CD8-positive, alpha-beta memory T cell (primary cell): ENCODE measurements around the gene TSACC. TPM values are rescaled to one million over a fixed set of nuclear protein-coding genes. Genes with fewer than 3 reads are reported as not detected.
A peak's percentile ranks its signal among the peaks of the same experiment; 100 is the strongest.

Experiments
- CTCF ChIA-PET: fragments of 350-600 bp; sonication (Branson Sonifier 250); formaldehyde crosslinking; loops from one replicate; lab custom pipeline; 2021; ENCODE audit warnings: antibody characterized with exemption; lab: Charles Lee
- POLR2A ChIA-PET: fragments of 350-600 bp; sonication (Branson Sonifier 250); formaldehyde crosslinking; loops from one replicate; lab custom pipeline; 2021; ENCODE audit warnings: antibody characterized with exemption; lab: Charles Lee
- DNase-seq, 5 donors: peaks; one replicate each; pipeline versions ENCODE4 v3.0.0 to v3.0.0-alpha.2; 2020 to 2022; ENCODE audit warnings: mixed read lengths in 1 of 5
- H3K27ac ChIP-seq: one replicate; pipeline ENCODE4 v1.7.0; 2013; ENCODE audit warnings: low read depth, mild to moderate bottlenecking, low read length, moderate library complexity
- H3K27me3 ChIP-seq: 2 replicates; pipeline ENCODE4 v1.7.0; 2013; ENCODE audit warnings: low read length, mild to moderate bottlenecking; ENCODE audit not compliant: insufficient read depth, poor library complexity, severe bottlenecking
- H3K36me3 ChIP-seq: 2 replicates; pipeline ENCODE4 v1.7.0; 2013; ENCODE audit warnings: mild to moderate bottlenecking, low read length, moderate library complexity; ENCODE audit not compliant: insufficient read depth
- H3K4me1 ChIP-seq: 2 replicates; pipeline ENCODE4 v1.7.0; 2013; ENCODE audit warnings: mild to moderate bottlenecking, low read length, moderate library complexity; ENCODE audit not compliant: insufficient read depth
- H3K4me3 ChIP-seq: 2 replicates; pipeline ENCODE4 v1.7.0; 2013; ENCODE audit warnings: mild to moderate bottlenecking, low read length
- H3K9me3 ChIP-seq: 2 replicates; pipeline ENCODE4 v1.7.0; 2013; ENCODE audit warnings: mild to moderate bottlenecking, low read length
- H3K27ac Mint-ChIP-seq, 8 donors: one replicate each; pipeline ENCODE4 v1.8.0; 2020 to 2021; ENCODE audit warnings: mixed read lengths in 8 of 8, mild to moderate bottlenecking in 6 of 8, inconsistent platforms in 3 of 8, moderate library complexity in 3 of 8
- H3K27me3 Mint-ChIP-seq, 2 donors: one replicate each; pipeline ENCODE4 v1.8.0; 2020 to 2021; ENCODE audit warnings: mixed read lengths in 2 of 2, mild to moderate bottlenecking in 1 of 2, moderate library complexity in 1 of 2
- H3K36me3 Mint-ChIP-seq, 3 donors: one replicate each; pipeline ENCODE4 v1.8.0; 2020 to 2021; ENCODE audit warnings: mixed read lengths in 3 of 3, inconsistent platforms in 1 of 3, mild to moderate bottlenecking in 1 of 3
- H3K4me1 Mint-ChIP-seq, 3 donors: one replicate each; pipeline ENCODE4 v1.8.0; 2020 to 2021; ENCODE audit warnings: mixed read lengths in 3 of 3, inconsistent platforms in 1 of 3, mild to moderate bottlenecking in 1 of 3
- H3K4me3 Mint-ChIP-seq, 7 donors: one replicate each; pipeline ENCODE4 v1.8.0; 2020 to 2021; ENCODE audit warnings: mixed read lengths in 7 of 7, mild to moderate bottlenecking in 6 of 7, moderate library complexity in 4 of 7, inconsistent platforms in 2 of 7
- H3K9me3 Mint-ChIP-seq, 5 donors: one replicate each; pipeline ENCODE4 v1.8.0; 2020 to 2022; ENCODE audit warnings: mixed read lengths in 5 of 5, mild to moderate bottlenecking in 3 of 5, moderate library complexity in 2 of 5, inconsistent platforms in 1 of 5
- polyA plus RNA-seq: library from polyadenylated mRNA; unstranded; fragments of 300-500 nt; fragmentation: Illumina TruSeq; gene quantifications from one replicate; pipeline ENCODE4 v1.2.3, GENCODE V29; 2021
- total RNA-seq, 2 experiments: library from RNA; stranded (reverse); gene quantifications; one replicate each; pipeline ENCODE4 v1.2.3, GENCODE V29; 2021

Gene TSACC
- total and polyA plus RNA-seq, 3 experiments from 2014 or later: 0.53 to 0.84 TPM; not detected in 1

- peaks cover 6 to 10% (median 7%) of the 10 kb centered on the region in 3 donors for H3K4me1 Mint-ChIP-seq
- peaks cover 22 to 34% of the 10 kb centered on the region in 2 donors for H3K27me3 Mint-ChIP-seq
- no peak for DNase-seq
- ChIA-PET POLR2A (interaction anchor here (0.6 to 1.2 kb wide), 3 partner anchors 34 to 71 kb away, joined by 3 to 10 read pairs (median 3); no protein-coding TSS in a partner anchor), CTCF (interaction anchor here (0.6 to 7.8 kb wide), 68 partner anchors 8 to 340 kb away, joined by 3 to 185 read pairs (median 4); partner anchors contain the start of genes CCT3, GPATCH4, RHBG and SMG5)
- H3K9me3 ChIP-seq: no peaks in the 10 kb centered on the region
- H3K27ac ChIP-seq: no peak overlapping the region
- peak overlapping the region in 1 of 8 donors; percentile 43 for H3K27ac Mint-ChIP-seq
- H3K4me1 ChIP-seq: peaks cover 6% of the 10 kb centered on the region
- no peaks in the 10 kb centered on the region for H3K36me3 Mint-ChIP-seq
- H3K27me3 ChIP-seq: no peaks in the 10 kb centered on the region
- H3K9me3 Mint-ChIP-seq: no peaks in the 10 kb centered on the region
- no peaks in the 10 kb centered on the region for H3K36me3 ChIP-seq
- no peak overlapping the region for H3K4me3 Mint-ChIP-seq
- H3K4me3 ChIP-seq: no peak overlapping the region
These were observed 48.0 kb downstream of the TSACC start for GRCh38 chr1:156386134-156386901.

DNA sequence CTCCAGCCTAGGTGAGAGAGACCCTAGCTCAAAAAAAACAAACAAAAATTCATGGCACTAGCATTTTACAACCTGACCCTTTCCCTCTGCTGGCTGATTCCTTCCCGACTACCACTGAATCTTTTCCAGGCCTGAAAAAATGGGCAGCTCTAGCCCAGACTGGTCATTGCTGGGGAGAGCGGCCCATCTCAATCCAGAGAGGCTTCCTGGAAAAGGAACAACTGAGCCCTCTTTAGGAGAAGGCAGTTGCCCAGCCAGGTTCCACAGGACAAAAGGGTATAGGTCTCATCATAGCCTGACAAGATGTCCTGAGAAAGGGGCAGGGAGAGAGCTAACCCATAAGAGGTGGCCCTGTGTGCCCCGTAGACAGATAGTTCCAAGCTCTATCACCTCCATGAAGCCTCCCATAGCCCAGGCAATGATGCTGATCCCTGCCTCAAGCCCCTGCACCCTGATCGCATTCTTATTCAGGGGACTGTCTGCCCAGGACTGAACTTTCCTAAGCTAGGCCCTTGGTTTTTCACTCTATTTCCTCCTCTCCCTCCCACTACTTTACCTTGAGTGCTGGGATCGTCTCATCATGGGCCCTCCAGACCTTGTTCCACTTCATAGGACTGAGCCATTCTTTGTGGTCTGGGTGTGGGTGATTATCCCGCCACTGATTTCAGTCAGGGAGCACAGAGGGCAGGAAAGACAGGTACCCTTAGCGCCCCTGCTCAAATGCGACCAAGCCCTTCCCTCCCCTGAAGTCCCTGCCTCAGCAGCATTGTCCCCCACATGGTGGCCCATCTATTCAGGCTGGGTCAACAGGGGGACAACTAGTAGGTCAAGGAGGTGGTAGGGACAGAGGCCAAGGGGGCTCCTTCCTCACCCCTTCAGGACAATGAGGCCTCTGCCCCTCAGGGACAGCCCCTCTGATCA, 48.9 kb downstream of the TSACC start:
- Mint-ChIP-seq H3K4me1 (peaks cover 6 to 10% (median 7%) of the 10 kb centered on the region in 3 donors), H3K27me3 (peaks cover 25 to 37% of the 10 kb centered on the region in 2 donors), H3K9me3 (no peaks in the 10 kb centered on the region), H3K36me3 (no peaks in the 10 kb centered on the region), H3K27ac (no peak overlapping the region), H3K4me3 (no peak overlapping the region)
- Histone ChIP-seq H3K4me3 (no peak overlapping the region), H3K4me1 (peaks cover 6% of the 10 kb centered on the region), H3K27ac (no peak overlapping the region), H3K27me3 (no peaks in the 10 kb centered on the region), H3K9me3 (no peaks in the 10 kb centered on the region), H3K36me3 (no peaks in the 10 kb centered on the region)
- ChIA-PET POLR2A (no interaction called here), CTCF (interaction anchor here (1.0 to 7.8 kb wide), 12 partner anchors 9 to 225 kb away, joined by 3 to 185 read pairs (median 12); partner anchors contain the start of gene TTC24)
- no peak for DNase-seq

DNA sequence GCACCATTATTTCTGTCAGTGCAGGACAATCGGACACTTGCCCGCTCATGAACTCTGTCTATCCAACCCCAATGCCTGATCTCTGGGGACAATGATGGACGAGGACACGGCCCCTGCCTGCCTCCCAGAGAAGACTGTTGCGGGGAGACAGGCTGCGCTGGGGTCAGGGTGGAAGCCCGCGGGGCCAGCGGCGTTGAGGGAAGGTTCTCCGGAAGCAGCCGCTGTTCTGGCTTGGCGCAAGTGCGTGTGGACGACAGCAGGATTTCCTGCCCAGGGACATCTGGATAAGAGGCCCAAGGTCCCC, 49.5 kb downstream of the TSACC start:
- Mint-ChIP-seq H3K4me1 (peaks cover 6 to 10% (median 7%) of the 10 kb centered on the region in 3 donors), H3K36me3 (no peaks in the 10 kb centered on the region), H3K4me3 (no peak overlapping the region), H3K27me3 (peaks cover 25 to 37% of the 10 kb centered on the region in 2 donors), H3K9me3 (no peaks in the 10 kb centered on the region), H3K27ac (no peak overlapping the region)
- Histone ChIP-seq H3K27me3 (no peaks in the 10 kb centered on the region), H3K9me3 (no peaks in the 10 kb centered on the region), H3K36me3 (no peaks in the 10 kb centered on the region), H3K4me3 (no peak overlapping the region), H3K4me1 (peaks cover 6% of the 10 kb centered on the region), H3K27ac (no peak overlapping the region)
- ChIA-PET POLR2A (no interaction called here), CTCF (interaction anchor here (1.4 kb wide), 1 partner anchor 216 kb away, joined by 3 read pairs; no protein-coding TSS in a partner anchor)
- DNase-seq: no peak

- no peaks in the 10 kb centered on the region for H3K9me3 ChIP-seq
- peaks cover 6 to 10% (median 7%) of the 10 kb centered on the region in 3 donors for H3K4me1 Mint-ChIP-seq
- H3K27me3 ChIP-seq: no peaks in the 10 kb centered on the region
- no peak overlapping the region for H3K4me3 Mint-ChIP-seq
- H3K36me3 ChIP-seq: no peaks in the 10 kb centered on the region
- ChIA-PET CTCF (interaction anchor here (1.6 to 2.3 kb wide), 2 partner anchors 10 to 58 kb away, joined by 4 to 12 read pairs; no protein-coding TSS in a partner anchor), POLR2A (no interaction called here)
- no peak overlapping the region for H3K4me3 ChIP-seq
- peaks cover 6% of the 10 kb centered on the region for H3K4me1 ChIP-seq
- no peak overlapping the region for H3K27ac ChIP-seq
- DNase-seq: no peak
- H3K27me3 Mint-ChIP-seq: peaks cover 26 to 43% of the 10 kb centered on the region in 2 donors
- no peak overlapping the region for H3K27ac Mint-ChIP-seq
- no peaks in the 10 kb centered on the region for H3K9me3 Mint-ChIP-seq
- no peaks in the 10 kb centered on the region for H3K36me3 Mint-ChIP-seq
These were observed 50.1 kb downstream of the TSACC start for GRCh38 chr1:156388174-156389137.

DNA sequence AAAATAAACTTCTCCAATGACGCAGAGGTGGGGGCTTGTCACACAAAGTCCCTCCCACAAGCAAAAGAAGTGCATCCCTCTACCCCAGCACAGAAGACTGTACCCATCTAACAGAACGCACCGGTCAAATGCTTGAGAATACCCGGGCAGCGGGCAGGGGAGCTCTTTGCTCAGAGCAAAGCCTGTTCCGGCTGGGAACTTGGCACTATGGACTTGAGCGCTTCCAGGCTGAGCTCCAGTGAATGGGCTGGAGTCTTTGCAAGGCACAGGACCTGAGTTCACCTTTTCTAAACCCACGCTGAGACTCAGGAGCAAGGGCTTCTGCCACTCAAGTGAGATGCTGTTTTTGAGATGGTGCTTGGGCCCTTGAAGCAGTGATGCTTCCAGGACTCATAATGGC, 51.0 kb downstream of the TSACC start:
- DNase-seq: no peak
- H3K27ac Mint-ChIP-seq: no peak overlapping the region
- no peaks in the 10 kb centered on the region for H3K36me3 ChIP-seq
- H3K9me3 ChIP-seq: no peaks in the 10 kb centered on the region
- no peaks in the 10 kb centered on the region for H3K36me3 Mint-ChIP-seq
- no peaks in the 10 kb centered on the region for H3K27me3 ChIP-seq
- ChIA-PET CTCF (interaction anchor here (1.1 to 2.3 kb wide), 4 partner anchors 9 to 91 kb away, joined by 3 to 12 read pairs (median 4); no protein-coding TSS in a partner anchor), POLR2A (interaction anchor here (0.6 kb wide), 1 partner anchor 56 kb away, joined by 3 read pairs; no protein-coding TSS in a partner anchor)
- H3K4me1 ChIP-seq: peaks cover 6% of the 10 kb centered on the region
- peaks cover 6 to 10% (median 7%) of the 10 kb centered on the region in 3 donors for H3K4me1 Mint-ChIP-seq
- H3K4me3 ChIP-seq: no peak overlapping the region
- peaks cover 26 to 44% of the 10 kb centered on the region in 2 donors for H3K27me3 Mint-ChIP-seq
- H3K9me3 Mint-ChIP-seq: no peaks in the 10 kb centered on the region
- H3K27ac ChIP-seq: no peak overlapping the region
- no peak overlapping the region for H3K4me3 Mint-ChIP-seq

DNA sequence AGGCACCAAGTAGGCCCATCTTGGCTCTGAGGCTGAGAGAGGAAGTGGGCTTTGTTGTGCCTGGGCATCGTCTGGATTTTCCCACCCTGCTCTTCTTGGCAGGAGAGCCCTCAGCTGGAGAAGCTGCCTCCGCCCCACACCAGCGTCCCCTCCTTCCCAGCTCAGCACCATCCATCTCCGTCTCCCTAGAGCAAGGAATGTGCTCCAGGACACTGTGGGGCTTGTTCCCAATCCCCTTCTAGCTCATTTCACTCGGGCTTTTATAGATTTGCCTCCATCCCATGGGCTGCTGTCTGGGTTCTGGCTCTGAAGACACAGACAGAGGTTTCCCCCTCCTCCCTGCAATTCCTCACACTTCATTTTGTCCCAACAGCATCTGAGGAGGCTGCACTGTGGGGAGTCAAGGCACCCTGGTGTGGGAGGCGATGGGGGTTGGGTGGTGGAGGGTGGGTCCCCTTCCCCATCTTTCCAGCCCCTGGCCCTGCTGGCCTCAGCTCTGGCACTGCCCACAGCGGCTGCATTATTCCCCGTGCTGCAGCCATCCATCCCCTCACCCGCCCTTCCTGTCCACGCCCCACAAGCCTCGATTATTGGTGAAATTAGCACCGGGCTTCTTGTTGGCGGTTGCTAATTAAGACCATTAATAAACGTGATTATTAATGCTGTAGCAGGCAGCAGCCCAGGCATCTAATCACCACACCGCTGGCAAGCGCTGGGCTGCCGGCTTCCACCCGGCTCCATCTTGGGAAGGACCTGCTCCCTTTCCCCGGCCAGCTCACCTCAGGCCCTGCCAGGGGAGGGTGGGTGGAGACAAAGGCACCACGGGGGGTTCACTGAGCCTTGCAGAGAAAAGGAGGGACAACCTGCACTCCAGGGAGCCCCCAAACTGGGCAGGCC, 52.4 kb downstream of the TSACC start:
- Histone ChIP-seq H3K27me3 (no peaks in the 10 kb centered on the region), H3K9me3 (no peaks in the 10 kb centered on the region), H3K4me3 (no peak overlapping the region), H3K4me1 (peaks cover 5% of the 10 kb centered on the region), H3K27ac (no peak overlapping the region), H3K36me3 (no peaks in the 10 kb centered on the region)
- Mint-ChIP-seq H3K4me1 (peaks cover 4 to 7% (median 5%) of the 10 kb centered on the region in 3 donors), H3K27ac (no peak overlapping the region), H3K4me3 (no peak overlapping the region), H3K9me3 (no peaks in the 10 kb centered on the region), H3K27me3 (peaks cover 26 to 42% of the 10 kb centered on the region in 2 donors), H3K36me3 (no peaks in the 10 kb centered on the region)
- ChIA-PET CTCF (interaction anchor here (1.1 to 2.3 kb wide), 3 partner anchors 54 to 90 kb away, joined by 3 to 12 read pairs (median 4); no protein-coding TSS in a partner anchor), POLR2A (no interaction called here)
- no peak for DNase-seq
